EL (cell line): ENCODE measurements around the gene BCS1L.
A peak's percentile ranks its signal among the peaks of the same experiment; 100 is the strongest.

ENCODE experiments used
- DNase-seq: peaks from one replicate; pipeline ENCODE4 v3.0.0-alpha.2; 2016

The BCS1L gene

GRCh38 chr2:218662377-218662776 is 2.9 kb downstream of the BCS1L start:
- DNase-seq, result no peak

- no peak for DNase-seq
Measured at GRCh38 chr2:218662827-218663226, 3.3 kb downstream of the BCS1L start.

- no peak for DNase-seq
Measured at GRCh38 chr2:218663901-218664300, 4.4 kb downstream of the BCS1L start.

- DNase-seq, result no peak
Measured at GRCh38 chr2:218664653-218665052, 5.2 kb downstream of the BCS1L start.

GRCh38 chr2:218671097-218671653 is 11.7 kb downstream of the BCS1L start:
- peak; percentile 41 for DNase-seq

GRCh38 chr2:218671654-218672566 is 12.4 kb downstream of the BCS1L start, which contains the start of the genes RNF25 and STK36:
Gene RNF25, minus strand, starts transcription at chr2:218672002. Its CDS starts 32 bp downstream, at chr2:218671970.
Gene STK36, plus strand, starts transcription at chr2:218672086. Its CDS starts 744 bp downstream, at chr2:218672830.
- DNase-seq, result peak; percentile 92

GRCh38 chr2:218679119-218679518 is 19.6 kb downstream of the BCS1L start:
- DNase-seq, result peak; percentile 46

GRCh38 chr2:218680061-218680460 is 20.6 kb downstream of the BCS1L start:
- DNase-seq, result no peak

GRCh38 chr2:218687400-218688060 is 28.0 kb downstream of the BCS1L start:
- DNase-seq, result peak; percentile 76

GRCh38 chr2:218691234-218691633 is 31.8 kb downstream of the BCS1L start:
- peak; percentile 37 for DNase-seq

GRCh38 chr2:218694405-218695145 is 35.1 kb downstream of the BCS1L start:
- peak; percentile 57 for DNase-seq

- DNase-seq, result no peak
Measured at GRCh38 chr2:218698885-218699284, 39.4 kb downstream of the BCS1L start.

GRCh38 chr2:218701806-218702205 is 42.3 kb downstream of the BCS1L start:
- no peak for DNase-seq

GRCh38 chr2:218703341-218703740 is 43.9 kb downstream of the BCS1L start:
- DNase-seq, result no peak

- no peak for DNase-seq
Measured at GRCh38 chr2:218708086-218708485, 48.6 kb downstream of the BCS1L start.

GRCh38 chr2:218709908-218710307 is 50.4 kb downstream of the BCS1L start:
- DNase-seq, result no peak

- no peak for DNase-seq
Measured at GRCh38 chr2:218710334-218710686, 50.8 kb downstream of the BCS1L start.

- DNase-seq, result peak; percentile 96
Measured at GRCh38 chr2:218710687-218711549, 51.4 kb downstream of the BCS1L start, which contains the start of gene TTLL4. Gene TTLL4, plus strand, starts transcription at chr2:218710835. Its CDS starts 26,842 bp downstream, at chr2:218737677.

GRCh38 chr2:218711550-218711929 is 52.1 kb downstream of the BCS1L start:
- peak; percentile 26 for DNase-seq
